NCI-H1436 treated with DMSO at 0.1 percent for 48 hours (cell line): ENCODE measurements around the gene SLC17A9.

Experiments used
- DNase-seq: peaks from one replicate; lab custom pipeline; 2025; lab: John Stamatoyannopoulos, UW

The SLC17A9 gene

DNA sequence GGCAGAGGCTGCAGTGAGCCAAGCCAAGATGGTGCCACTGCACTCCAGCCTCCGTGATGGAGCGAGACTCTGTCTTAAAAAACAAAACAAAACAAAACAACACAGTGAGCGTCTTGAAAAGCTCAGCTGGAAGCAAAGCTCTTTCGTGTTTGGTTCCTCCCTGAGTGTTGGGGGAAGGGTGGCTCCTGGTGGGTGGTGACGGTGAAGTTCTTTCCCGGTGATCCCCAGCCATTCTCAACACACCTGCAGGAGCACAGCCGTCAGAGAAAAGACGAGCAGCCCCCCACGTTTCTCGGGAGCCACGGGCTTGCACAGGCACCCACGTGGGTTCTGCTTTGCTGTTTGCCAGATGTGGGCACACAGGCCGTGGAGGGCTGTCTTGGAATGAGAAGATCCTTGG is 51.0 kb downstream of the SLC17A9 start:
- no peak for DNase-seq

DNA sequence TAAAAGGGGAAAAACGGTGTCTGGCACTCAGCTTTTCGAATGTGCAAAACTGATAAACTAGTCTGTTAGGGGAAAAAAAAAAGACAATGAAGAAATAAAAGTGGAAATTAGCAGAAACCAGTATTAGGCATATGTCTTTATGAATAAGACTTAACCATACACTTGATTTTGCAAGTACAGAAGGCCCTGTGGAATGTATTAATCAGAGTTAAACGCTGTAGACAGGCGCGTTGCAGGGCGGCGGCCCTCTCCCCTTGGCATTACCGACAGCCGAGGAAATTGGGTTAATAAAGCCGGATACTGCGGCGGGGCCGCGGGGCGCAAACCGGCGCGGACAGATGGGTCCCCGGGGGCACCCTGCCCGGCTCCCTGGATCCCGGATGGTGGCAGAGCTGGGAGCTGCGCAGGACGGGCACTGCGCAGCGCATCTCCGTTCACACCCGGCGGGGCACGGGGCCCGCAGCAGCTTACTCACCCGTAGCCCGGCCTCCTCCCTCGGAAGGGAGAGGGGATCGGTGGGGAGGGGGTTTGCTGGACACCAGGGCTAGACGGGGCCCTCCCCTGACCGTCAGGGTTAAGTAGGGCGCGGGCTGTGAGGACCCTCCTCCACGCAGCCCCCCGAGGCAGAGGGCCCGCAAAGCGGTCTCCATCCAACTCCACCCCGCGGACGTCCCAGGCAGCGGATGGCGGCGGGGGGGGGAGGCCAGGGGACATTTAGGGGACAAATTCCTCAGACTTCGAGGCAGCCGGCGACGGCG is 52.3 kb downstream of the SLC17A9 start:
- no peak for DNase-seq

DNA sequence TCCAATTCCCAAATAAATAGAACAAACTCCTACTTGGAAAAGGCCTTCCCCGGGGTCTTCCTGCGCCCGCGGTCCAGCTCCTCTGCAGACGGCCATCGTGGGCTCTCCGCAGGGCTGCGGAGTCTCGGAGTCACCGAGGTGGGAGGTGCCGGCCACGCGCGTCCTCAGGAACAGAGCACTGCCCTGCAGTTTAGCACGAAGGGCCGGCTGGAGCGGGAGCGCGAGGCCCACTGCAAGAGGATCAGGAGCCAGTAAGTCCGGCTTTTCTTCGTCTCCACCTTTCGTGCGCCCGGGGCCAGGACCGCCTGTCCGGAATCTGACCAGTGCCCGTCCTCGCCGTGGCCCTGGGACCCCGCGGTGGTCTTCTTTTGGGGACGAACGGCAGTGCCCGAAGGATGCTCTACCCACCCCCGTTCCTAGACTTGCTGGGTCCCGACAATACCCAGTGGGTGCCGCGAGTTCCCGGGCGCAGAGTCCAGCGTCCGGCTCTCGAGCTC is 52.9 kb downstream of the SLC17A9 start:
- no peak for DNase-seq

DNA sequence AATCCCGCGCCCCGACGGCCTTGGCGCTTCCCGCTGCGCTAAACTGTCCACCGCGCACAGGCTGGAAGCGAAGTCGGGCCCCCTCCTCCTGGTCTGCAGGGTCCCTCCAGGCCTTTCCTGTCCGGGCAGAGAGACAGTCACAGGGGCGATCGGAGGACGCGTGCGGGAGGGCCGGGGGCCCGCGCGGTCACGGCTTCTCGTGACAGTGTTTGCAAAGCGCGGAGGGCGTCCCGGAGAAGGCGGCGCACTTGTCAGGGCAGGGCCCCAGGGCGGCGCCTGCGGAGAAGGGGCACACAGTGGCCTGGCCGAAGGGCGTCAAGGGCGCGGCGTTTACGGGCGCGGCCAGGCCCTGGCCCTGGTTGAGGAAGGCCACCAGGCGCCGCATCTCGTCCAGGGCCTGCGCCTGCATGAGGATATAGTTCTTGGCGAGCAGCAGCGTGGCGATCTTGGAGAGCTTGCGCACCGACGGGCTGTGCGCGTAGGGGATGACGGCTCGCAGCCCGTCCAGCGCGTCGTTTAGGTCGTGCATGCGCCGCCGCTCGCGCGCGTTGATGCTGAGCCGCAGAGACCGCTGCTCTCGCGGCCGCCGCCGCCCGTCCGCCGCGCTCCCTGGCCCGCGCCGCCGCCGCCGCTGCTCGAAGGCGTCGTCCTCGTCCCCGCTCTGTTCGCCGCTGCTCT is 53.5 kb downstream of the SLC17A9 start:
- no peak for DNase-seq

DNA sequence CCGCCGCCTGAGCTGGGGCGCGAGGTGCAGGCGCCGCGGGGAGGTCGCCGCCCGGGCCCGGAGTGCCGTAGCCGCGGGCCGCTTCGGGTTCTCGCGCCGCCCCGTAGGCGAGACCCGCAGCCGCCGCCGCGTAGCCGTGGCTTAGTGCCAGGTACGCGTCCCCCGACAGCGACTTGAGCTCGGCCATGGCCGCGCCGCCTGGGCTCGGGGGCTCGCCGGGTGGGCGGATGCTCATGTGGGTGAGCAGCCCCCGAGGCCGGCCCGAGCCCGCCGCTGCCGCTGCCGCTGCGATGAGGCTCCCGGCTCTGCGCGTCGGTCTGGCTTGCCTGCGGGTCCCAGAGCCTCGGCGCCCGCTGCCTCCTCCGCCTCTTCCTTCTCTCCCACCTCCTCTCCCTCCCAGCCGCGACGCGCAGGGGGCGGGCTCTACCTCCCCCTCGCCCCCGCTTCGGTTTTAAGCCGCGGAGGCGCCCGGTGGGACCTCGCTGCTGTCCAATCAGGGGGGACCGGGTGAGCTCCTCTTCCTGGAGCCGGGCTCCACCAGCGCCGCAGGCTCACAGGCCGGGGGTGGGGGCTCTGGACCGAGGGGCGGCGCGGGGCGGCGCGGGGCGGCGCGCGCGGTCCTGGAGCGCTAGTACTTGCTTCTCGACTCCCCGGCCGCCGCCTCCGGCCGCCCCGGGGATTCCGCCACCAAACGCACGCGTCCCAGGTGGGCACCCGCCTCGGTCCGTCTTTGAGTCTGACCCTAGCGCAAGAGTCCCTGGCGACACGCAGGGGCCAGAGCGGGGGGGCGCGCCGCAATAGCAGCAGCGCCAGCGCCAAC is 54.2 kb downstream of the SLC17A9 start, which contains the start of gene BHLHE23:
TSS of gene BHLHE23 (minus strand) at position 425 of the 820 bp plus-strand sequence. CDS start at position 235, 190 bp downstream.
- DNase-seq, result no peak

DNA sequence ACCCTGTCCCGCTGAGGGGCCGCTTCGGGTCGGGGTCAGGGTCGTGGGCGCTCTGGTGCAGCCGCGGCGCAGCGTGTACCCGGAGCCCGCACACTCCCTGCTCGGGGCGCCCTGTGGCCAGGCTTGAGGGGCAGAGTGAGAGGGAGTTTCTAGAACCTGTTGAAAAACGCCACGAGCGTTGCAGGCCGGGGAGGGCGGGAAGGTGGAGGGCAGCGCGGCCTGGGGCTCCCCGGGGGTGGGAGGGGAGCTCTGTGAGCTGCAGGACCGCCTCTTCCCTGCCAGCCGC is 54.8 kb downstream of the SLC17A9 start:
- DNase-seq, result no peak

DNA sequence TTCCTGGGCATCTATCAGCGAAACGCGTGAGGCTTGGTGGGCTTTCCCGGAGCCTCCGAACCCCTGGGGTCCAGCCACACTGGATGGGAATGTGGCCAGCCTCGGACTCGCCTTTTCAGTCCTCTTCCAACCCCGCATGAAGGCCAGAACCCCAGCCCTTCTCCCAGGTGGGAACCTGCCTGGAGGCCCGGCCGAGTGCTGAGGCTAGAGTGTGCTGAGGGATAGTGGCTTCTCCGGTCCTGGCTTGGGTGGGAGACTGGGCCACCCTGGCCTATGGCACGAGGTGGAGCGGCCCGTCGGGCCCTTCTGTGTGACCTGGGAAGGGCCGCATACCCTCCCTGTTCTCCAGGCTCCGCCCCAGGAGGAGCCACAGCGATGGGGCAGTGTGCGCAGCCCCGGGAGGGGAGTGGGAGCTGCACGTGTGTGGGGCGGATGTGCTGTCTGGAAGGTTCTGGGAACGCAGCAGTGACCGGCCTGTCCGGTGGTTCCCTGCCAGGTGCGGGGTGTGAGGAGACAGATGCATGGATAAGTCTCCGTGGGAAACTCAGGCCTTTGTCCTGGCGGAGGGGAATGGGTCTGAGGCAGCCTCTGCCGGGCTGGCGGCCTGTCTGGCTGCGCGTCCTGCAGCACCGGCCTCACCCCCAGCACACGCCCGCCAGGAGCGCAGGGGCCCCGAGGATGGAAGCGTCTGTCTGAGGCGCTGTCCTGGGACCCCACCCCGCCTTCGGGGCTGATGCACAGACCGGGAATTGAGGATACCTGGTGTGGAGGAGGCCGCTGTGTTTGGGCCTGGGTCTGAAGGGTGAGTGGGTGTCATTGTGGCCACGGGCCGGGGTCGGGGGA is 55.4 kb downstream of the SLC17A9 start:
- no peak for DNase-seq

DNA sequence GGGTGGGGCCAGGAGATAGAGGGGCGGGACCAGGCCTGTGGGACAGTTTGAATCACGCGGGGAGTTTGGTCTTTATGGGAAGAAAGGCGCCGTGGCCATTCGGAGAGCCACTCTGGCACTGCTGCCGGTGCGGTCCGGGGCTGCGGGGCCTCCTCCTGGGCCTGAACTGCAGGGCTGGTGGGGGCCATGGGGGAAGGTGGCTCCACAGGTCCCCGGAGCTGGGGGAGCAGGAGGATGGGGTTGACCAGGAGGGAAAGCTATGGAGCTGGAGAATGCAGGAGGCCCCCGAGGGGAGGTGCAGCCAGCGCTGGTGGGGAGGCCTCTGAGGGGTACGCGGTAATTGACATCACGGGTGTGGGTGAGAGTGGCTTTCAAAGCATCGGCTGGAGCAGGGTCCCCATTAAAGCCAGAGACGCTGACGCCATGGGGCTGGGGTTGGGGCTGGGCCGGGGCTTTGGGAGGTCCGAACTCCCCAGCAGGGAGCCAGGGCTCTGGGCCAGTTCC is 56.1 kb downstream of the SLC17A9 start:
- no peak for DNase-seq

DNA sequence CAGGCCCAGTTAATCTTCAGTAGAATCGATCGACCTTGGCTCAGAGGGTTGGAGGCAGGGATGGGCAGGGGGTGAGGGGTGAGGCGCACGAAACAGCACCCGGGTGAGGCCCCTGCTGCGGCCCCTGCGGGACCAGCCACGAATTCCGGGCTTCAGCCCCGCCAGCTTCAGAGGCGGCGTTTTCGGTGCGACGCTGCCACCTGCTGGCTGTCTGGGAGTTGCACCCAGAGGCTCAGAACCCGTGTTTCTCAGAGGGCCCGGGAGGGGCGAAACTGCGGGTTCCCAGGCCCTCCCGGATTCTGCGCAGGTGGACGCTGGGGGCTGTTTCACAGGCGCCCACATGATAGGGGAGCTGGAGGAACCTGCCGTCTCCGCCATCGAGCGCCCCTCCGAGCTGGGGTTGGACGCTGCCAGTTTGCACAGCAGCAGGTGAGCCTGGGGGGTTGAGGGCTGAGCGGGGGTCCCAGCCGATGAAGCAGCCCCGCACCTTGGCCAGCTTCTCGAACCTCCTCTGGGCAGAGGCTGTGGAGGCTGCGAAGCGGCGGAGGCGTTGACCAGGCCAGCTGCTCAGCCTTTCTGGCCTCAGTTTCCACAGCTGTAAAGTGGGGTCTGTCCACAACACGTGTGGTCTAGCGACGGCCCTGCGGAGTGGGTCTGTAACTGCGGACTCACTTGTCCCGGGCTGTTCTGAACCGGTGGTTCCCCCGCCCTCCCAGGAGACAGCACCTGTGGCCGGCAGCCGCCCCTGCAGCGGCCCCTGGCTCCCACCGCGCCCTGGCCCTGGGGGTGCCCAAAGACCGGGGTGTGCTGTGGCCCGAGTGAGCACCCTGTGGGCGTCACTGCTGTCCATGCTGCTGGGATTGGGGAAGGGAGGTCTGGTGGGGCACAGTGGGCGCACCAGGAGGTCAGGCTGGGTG is 56.8 kb downstream of the SLC17A9 start:
- DNase-seq, result no peak

DNA sequence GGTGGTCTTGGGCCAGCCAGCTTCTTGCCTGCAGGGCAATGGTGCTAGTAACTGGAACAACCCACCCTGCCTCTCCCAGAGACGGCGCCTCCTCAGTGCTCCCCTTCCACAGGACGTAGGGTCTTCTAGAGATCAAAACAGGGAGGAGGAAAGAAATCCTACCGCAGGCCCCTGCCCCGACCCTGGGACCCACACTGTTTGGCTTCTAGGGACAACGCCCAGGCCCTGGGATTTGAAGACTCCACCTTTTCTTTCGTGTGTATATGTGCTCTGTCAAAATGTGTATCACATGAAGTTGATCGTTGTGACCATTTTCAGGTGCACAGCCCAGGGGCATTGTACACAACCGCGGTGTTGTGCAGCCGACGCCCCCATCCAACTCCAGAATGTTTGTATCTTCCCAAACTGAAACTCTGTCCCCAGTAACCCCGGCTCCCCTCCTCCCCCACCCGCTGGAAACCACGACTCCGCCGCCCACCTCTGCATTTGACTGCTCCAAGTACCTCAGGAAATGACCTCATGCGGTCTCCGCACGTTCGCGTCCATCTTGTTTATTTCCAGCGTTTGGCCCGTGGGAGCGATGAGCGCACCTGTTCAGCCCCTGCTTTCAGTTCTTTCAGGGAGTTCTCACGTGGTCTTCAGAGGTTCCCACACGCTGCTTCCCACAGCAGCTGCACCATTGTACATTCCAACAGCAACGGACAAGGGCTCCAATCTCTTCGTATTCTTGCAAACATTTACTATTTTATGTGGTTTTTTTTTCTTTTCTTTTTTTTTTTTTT is 57.7 kb downstream of the SLC17A9 start:
- no peak for DNase-seq

DNA sequence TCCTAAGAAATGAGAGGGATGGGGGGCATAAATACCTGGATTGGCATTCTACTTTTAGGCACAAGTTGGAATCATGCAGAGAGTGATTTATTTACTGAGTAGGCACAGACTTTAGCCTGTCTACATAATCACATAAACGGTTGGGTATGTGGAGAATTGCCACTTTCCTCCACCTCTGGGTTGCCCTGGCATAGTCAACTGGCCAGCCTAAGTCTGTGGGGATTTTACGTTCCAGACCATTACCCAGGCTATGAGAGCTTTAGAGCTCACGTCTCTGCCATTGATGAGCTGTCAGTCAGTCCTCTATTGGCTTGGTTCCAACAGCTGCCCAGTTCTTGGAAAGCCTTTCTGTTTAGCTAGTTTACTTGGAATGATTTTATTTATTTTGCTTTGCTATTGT is 59.3 kb downstream of the SLC17A9 start:
- DNase-seq, result no peak

DNA sequence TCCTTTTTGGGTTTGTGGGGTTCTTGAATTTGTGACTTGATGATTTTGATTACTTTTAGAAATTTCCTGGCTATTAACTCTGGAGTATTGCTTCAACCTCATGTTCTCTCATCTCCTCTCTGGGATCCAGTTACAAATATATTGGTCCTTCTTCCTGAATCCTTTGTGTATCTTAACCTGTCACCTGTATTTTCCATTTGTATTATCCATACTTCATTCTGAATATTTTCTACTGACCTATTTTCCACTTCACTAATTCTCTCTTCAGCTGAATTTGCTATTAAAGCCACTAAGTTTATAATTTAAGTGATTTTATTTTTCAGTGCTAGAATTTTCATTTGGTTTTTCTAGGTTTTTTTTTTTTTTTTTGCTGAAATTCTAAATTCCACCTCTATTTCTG is 60.7 kb downstream of the SLC17A9 start:
- no peak for DNase-seq

DNA sequence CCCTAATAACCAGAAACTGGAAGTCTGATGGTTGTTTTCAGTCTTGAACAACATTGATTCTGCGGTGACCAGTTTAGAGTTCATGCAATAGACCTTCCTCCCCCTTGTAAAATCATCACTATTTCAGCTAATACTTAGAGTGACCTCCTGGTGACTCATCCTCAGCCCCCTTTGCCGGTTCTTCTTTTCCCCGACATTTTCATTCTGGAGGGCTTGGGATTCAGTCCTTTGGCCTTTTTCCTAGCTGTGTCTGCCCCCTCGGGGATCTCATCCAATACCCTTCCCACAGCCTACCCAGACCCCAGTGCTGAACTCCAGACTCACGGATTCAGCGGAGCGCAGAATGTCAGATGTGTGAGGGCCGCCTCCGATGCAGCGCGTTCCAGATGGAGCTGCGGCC is 61.8 kb downstream of the SLC17A9 start:
- DNase-seq, result no peak

DNA sequence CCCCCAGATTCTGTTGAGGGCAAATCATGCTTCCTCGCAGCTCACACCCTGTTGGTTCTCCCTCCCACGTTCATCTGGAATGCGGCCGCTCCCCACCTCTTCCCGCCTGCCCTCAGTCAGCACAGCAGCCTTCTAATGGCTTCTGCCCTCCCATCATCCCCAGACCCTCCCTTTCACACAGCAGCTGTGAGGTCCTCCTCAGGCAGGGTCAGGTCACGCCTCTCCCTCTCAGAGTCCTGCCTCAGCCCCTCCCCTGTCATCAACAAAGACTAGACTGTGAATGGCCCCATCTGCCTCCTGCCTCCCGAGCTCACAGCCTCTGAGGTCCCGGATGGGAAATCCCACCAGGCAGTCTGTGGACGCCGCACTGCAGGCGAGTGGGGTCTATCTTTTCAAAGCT is 62.2 kb downstream of the SLC17A9 start:
- no peak for DNase-seq

DNA sequence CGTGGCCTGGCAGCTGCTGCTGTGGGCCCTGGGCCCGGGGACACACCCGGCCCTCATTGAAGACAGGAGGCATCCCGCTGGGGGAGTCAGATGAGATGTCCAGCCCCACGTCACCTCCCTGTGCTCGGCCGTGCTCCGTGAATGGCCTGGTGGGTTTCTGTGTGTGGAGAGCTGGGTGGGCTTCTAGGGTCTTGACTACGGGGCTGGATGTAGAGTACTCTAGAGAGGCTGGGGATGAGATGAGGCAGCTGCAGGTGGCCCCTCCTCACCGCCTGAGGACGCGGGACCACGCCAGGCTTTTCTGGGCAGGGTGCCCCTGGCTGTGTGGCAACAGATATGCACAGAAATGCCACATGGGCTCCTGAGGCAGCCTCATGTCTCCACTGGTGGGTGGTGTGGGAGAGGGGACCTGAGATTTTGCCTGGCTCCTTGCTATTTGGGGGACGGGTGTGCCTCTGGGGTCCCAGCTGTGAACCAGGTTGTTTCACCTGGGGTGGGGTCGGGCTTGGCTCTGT is 62.7 kb downstream of the SLC17A9 start:
- DNase-seq, result no peak

DNA sequence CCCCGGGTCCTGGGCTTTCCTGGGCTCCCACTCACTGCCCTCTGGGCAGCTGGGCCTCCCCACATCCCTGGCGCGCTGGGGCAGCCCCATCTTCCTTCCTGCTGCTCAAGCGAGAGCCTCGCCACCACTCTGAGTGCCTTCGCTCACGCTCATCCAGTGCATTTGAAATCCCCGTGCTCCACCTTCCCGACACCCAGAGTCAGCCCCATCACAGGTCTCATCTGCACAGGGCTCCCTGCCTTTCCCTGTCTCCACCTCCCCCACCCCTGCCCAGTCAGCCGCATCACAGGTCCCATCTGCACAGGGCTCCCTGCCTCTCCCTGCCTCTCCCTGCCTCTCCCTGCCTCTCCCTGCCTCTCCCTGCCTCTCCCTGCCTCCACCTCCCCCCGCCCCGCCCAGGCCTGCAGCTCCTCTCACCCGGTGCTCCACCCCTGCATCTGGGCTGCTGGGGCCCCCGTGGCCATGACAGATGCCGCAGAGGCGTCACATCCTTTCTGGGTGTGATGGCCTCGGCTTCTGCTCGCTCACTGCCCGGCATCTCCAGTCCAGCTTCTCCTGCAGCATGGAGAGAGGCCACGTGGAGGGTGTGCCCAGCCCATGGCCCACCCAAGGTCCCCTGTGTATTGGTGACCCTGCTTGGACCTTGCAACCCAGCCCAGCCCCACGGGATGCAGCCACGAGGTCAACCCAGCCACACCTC is 63.3 kb downstream of the SLC17A9 start:
- DNase-seq, result no peak

DNA sequence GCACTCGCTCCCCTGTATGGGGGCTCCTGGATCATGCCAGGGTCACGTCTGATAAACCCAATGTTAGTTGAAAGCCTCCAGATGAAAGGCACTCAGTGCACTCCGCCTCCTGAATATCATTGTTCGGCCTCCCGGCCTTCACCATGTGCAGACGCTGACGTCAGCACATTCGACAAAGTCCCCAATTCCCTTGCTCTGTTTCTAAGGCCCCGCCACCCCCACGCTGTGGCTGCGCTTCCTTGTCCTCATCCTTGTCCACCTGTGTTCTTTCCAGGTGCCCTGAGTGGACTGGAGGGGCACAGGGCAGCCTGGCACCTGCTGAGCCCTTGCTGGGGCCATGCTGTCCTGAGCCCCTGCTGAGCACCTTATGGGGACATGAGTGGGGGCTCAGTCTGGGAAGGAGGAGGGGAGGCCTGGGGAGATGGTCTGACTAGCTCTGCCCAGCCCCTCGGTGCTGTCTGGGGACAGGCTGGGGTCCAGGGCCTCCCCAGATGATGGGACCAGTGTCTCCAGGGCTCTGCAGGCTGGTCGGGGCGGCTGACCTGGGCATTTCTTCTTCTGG is 64.1 kb downstream of the SLC17A9 start:
- no peak for DNase-seq

DNA sequence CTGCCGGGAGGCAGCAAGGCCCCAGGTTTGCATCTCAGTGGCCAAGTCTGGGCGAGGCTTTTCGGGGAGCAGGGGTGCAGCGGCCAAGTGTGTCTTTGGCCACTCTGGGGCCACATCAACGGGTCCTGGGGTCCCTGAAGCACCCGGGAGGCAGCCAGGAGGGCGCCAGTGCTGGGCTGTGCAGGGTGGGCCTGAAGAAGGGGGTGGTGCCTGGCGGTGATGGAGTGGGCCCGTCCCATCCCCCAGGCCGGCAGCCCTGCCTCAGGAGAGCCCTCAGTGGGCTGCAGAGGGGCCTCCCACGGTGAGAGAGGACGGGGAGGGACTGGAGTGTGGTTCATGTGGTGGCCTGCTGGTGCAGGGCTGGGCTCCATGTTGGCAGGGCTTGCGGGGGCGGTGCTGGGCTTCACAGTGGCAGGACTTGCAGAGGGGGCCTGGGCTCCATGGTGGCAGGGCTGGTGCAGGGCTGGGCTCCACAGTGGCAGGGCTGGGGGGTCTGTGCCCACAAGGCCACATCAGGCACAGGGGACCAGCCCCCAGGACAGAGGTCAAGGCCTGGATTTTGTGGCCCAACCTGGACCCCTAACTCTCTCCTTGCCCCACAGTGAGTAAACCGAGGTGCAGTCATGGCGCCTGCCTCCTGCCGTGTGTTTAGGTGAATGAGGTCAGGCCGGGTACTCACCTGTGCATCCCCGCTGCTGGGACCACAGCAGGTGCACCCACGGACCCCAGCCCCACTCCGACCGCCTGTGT is 64.7 kb downstream of the SLC17A9 start:
- DNase-seq, result no peak
